Stimulated activated CD8-positive, alpha-beta memory T cell treated with anti-CD3 and anti-CD28 coated beads, Interleukin-15, amount 100 ng/mL, for 24 hours (primary cell): ENCODE data around the gene C17orf58.
"Not testable (repeated sequence)": the region's sequence is repeated elsewhere in the genome, so short reads cannot be mapped to it uniquely, and the experiment has no call there.

ENCODE experiments used
- DNase-seq: peaks from one replicate; pipeline ENCODE4 v3.0.0-alpha.2; 2020; ENCODE audit warnings: low read depth

Gene C17orf58

GRCh38 chr17:67996301-67997171 lies at the start of gene C17orf58:
C17orf58 (minus strand) TSS chr17:67996469; CDS start chr17:67996198, 271 bp downstream.
- DNase-seq = not testable (repeated sequence)

- DNase-seq = no peak
Observed at GRCh38 chr17:68036304-68037147, 40.3 kb upstream of the C17orf58 start.

GRCh38 chr17:68035523-68036303 lies 39.4 kb upstream of the C17orf58 start, which contains the start of gene KPNA2:
KPNA2 (plus strand) TSS chr17:68035735; CDS start chr17:68037133, 1,398 bp downstream.
- DNase-seq = peak; percentile 78

GRCh38 chr17:68035131-68035522 lies 38.9 kb upstream of the C17orf58 start:
- peak; percentile 69 for DNase-seq

GRCh38 chr17:68034452-68034776 lies 38.1 kb upstream of the C17orf58 start:
- no peak for DNase-seq

GRCh38 chr17:68033636-68034451 lies 37.6 kb upstream of the C17orf58 start:
- no peak for DNase-seq

- DNase-seq = no peak
Observed at GRCh38 chr17:68029512-68030215, 33.4 kb upstream of the C17orf58 start.

GRCh38 chr17:68022547-68022946 lies 26.3 kb upstream of the C17orf58 start:
- DNase-seq = not testable (repeated sequence)

GRCh38 chr17:68021963-68022362 lies 25.7 kb upstream of the C17orf58 start:
- DNase-seq = no peak

- not testable (repeated sequence) for DNase-seq
Observed at GRCh38 chr17:68020791-68021190, 24.5 kb upstream of the C17orf58 start.

- DNase-seq = no peak
Observed at GRCh38 chr17:68020409-68020756, 24.1 kb upstream of the C17orf58 start.

GRCh38 chr17:68019675-68020408 lies 23.6 kb upstream of the C17orf58 start:
- peak; percentile 100 for DNase-seq

GRCh38 chr17:68019336-68019674 lies 23.0 kb upstream of the C17orf58 start:
- no peak for DNase-seq

GRCh38 chr17:68018493-68018892 lies 22.2 kb upstream of the C17orf58 start:
- not testable (repeated sequence) for DNase-seq

- no peak for DNase-seq
Observed at GRCh38 chr17:68016838-68017237, 20.6 kb upstream of the C17orf58 start.

GRCh38 chr17:68015081-68015723 lies 18.9 kb upstream of the C17orf58 start:
- DNase-seq = no peak

GRCh38 chr17:68013385-68013784 lies 17.1 kb upstream of the C17orf58 start:
- DNase-seq = no peak

- peak; percentile 44 for DNase-seq
Observed at GRCh38 chr17:68011199-68011665, 15.0 kb upstream of the C17orf58 start.

- no peak for DNase-seq
Observed at GRCh38 chr17:68006797-68007196, 10.5 kb upstream of the C17orf58 start.
